ENCODE measurements around the gene THSD7B.

THSD7B gene

DNA sequence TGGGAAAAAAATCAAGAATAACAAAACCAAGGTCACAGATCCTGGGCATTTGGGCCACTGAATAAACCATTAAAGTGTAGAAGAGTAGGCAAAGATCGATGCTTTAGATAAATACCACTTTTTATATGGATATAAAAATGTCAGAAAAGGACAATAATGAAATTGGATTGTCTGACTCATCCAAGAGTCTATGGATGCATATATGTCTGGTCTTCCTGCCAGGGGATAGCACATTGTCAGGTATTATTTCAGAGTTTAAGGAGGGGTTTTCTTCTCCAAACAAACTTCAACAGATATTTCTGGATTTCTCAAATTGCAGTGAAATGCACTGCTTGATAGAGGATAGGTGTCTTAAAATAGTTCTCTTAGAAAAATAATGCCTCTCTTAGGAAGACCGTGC is 466.7 kb downstream of the THSD7B start:
- TF ChIP-seq, protein P1, sequence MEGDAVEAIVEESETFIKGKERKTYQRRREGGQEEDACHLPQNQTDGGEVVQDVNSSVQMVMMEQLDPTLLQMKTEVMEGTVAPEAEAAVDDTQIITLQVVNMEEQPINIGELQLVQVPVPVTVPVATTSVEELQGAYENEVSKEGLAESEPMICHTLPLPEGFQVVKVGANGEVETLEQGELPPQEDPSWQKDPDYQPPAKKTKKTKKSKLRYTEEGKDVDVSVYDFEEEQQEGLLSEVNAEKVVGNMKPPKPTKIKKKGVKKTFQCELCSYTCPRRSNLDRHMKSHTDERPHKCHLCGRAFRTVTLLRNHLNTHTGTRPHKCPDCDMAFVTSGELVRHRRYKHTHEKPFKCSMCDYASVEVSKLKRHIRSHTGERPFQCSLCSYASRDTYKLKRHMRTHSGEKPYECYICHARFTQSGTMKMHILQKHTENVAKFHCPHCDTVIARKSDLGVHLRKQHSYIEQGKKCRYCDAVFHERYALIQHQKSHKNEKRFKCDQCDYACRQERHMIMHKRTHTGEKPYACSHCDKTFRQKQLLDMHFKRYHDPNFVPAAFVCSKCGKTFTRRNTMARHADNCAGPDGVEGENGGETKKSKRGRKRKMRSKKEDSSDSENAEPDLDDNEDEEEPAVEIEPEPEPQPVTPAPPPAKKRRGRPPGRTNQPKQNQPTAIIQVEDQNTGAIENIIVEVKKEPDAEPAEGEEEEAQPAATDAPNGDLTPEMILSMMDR (IDR thresholded peaks at IDR 0.05; ENCODE audit: control extremely low read depth, extremely low read depth, low read depth, missing control alignments), result no peak
- DNase-seq (ENCODE audit: extremely low spot score), result no peak
- ChIA-PET POLR2A (no interaction called here), CTCF (no interaction called here)

DNA sequence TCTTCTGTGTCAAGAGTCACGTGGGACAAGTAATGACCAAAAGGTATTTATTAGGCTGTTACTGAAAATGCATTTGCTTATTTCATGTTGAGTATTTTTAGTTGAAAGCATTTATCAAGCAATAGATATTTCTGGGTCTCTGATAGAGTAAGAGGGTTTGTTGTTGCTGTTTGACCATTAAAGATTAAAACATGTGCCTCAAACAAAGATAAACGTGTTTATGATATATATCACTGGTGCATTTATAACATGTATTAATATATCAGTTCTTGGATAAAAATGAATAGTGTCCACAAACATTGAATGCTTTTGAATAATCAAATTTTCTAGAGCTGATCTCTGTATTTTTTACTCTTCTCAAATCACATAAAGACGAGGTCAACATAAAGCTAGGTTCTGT is 467.7 kb downstream of the THSD7B start:
- no peak for DNase-seq (ENCODE audit: extremely low spot score)
- TF ChIP-seq, protein P1 (IDR thresholded peaks at IDR 0.05; ENCODE audit: control extremely low read depth, extremely low read depth, low read depth, missing control alignments), result no peak
- POLR2A ChIA-PET, result no interaction called here
- CTCF ChIA-PET, result no interaction called here

DNA sequence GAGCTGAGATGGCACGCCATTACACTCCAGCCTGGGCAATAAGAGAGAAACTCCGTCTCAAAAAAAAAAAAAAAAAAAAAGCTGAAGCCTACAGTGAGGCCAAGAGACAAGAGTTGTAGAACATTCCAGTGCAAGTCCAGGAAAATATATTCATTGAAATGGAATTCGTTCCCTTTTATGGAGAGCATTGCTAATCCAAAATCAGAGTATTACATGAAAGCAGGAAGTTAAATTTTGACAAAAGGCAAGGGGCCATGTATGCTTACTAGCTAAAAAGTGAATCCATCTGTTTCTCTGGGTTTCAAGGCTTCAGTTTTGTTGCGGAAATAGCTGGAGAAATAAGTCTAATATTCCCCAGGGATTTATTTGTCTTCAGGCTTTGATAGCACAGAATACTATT is 471.7 kb downstream of the THSD7B start:
- TF ChIP-seq, protein P1 (IDR thresholded peaks at IDR 0.05; ENCODE audit: control extremely low read depth, extremely low read depth, low read depth, missing control alignments), result no peak
- no peak for DNase-seq (ENCODE audit: extremely low spot score)
- CTCF ChIA-PET, result interaction anchor here (1.2 to 2.1 kb wide), 2 partner anchors 12 to 13 kb away, joined by 3 to 9 read pairs; no protein-coding TSS in a partner anchor
- POLR2A ChIA-PET, result no interaction called here

DNA sequence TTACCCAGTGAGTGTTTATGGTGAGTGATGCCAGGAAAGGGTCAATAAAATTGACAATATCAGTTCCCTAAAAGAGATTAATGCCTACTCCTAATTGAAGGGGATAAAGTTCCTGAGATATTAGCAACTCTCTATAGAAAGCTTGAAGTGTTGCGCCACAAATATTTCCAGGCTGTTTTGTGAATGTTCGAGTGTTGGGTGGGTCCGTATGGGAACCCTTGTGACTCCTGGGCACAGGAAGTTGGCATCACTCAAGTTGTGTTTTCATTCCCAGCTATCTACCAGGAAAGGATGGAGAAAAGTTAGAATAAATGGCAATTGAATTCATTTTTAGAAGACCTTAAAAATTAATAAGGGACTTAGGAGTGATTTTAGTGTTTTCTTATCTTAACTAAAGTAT is 472.7 kb downstream of the THSD7B start:
- TF ChIP-seq, protein P1 (IDR thresholded peaks at IDR 0.05; ENCODE audit: control extremely low read depth, extremely low read depth, low read depth, missing control alignments), result no peak
- ChIA-PET POLR2A (no interaction called here), CTCF (interaction anchor here (2.1 kb wide), 1 partner anchor 12 kb away, joined by 9 read pairs; no protein-coding TSS in a partner anchor)
- no peak for DNase-seq (ENCODE audit: extremely low spot score)

DNA sequence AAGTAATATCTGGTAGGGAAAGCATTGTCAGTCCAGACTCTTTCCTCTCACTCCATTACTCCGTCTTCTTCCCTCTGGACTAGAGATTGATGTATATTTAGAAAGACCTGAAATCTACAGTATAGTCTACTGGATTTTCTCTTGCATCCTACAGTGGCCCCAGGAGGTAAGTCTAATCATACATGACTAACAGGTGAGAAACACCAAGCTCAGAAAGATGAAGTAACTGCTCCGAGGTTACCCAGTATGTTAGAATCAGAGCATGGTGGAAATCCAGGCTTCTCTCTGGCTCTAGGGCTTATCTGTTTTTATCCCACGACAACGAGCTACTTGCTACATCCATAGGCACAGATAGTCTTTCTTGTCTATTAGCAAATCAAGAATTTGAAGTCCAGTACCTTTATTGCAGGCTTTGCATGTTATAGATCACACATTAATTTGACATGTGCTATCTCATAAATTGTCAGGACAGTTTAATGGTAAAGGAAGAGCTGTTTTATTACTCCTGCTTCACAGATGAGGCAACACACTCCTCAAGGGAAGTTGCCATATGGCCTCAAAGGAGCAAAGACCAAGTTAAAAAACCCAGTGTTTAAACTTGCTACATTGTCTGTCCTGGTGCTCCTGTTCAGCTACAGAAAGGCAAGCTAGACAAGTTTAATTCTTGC is 484.3 kb downstream of the THSD7B start:
- no peak for DNase-seq (ENCODE audit: extremely low spot score)
- CTCF ChIA-PET, result interaction anchor here (0.8 to 2.6 kb wide), 7 partner anchors 9 to 140 kb away, joined by 3 to 9 read pairs (median 4); no protein-coding TSS in a partner anchor
- TF ChIP-seq, protein P1 (IDR thresholded peaks at IDR 0.05; ENCODE audit: control extremely low read depth, extremely low read depth, low read depth, missing control alignments), result no peak
- POLR2A ChIA-PET, result no interaction called here

DNA sequence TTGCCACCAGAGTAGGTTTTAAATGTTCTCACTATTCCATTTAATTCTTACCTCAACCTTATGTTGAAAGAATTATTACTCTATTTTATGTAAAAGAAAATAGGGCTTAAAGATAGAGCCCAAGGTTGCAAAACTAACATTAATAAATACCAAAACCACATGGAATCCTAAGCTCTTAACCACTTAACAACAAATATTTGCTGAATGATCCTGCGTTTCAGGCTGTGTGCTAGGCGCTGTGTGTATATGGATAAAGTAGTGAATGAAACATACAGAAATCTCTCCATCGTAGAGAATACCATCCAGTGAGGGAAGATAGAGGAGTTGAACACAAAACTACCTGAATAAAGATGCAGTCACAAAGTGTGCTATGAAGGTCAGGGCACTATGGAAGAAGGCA is 485.1 kb downstream of the THSD7B start:
- CTCF ChIA-PET, result interaction anchor here (0.8 to 2.6 kb wide), 4 partner anchors 12 to 139 kb away, joined by 3 to 9 read pairs (median 4); no protein-coding TSS in a partner anchor
- TF ChIP-seq, protein P1 (IDR thresholded peaks at IDR 0.05; ENCODE audit: control extremely low read depth, extremely low read depth, low read depth, missing control alignments), result no peak
- POLR2A ChIA-PET, result no interaction called here
- no peak for DNase-seq (ENCODE audit: extremely low spot score)

Measured in GM10248 (cell line).